GM21576 (cell line): Measurements from ENCODE around the gene FAM47E.

Experiments used
- ATAC-seq: cut with Tn5 transposase; IDR thresholded peaks from one replicate; pipeline ENCODE4 v1.9.1; 2021; ENCODE audit warnings: mild to moderate bottlenecking, moderate library complexity; ENCODE audit not compliant: unreplicated experiment

The FAM47E gene

GRCh38 chr4:76251441-76252270, at the start of gene FAM47E:
Gene FAM47E, plus strand, starts transcription at chr4:76251721. Its CDS starts 26 bp downstream, at chr4:76251747.
- no peak for ATAC-seq

GRCh38 chr4:76203541-76203940, 48.0 kb upstream of the FAM47E start:
- ATAC-seq, result no peak

- ATAC-seq, result no peak
These were observed 46.6 kb upstream of the FAM47E start for GRCh38 chr4:76204936-76205335.

GRCh38 chr4:76205476-76205875, 46.0 kb upstream of the FAM47E start:
- no peak for ATAC-seq

GRCh38 chr4:76206222-76206942, 45.1 kb upstream of the FAM47E start:
- no peak for ATAC-seq

GRCh38 chr4:76207549-76207948, 44.0 kb upstream of the FAM47E start:
- no peak for ATAC-seq

GRCh38 chr4:76208005-76208765, 43.3 kb upstream of the FAM47E start:
- ATAC-seq, result no peak

- no peak for ATAC-seq
These were observed 41.6 kb upstream of the FAM47E start for GRCh38 chr4:76209881-76210280.

GRCh38 chr4:76210452-76210851, 41.1 kb upstream of the FAM47E start:
- ATAC-seq, result no peak

- no peak for ATAC-seq
These were observed 39.5 kb upstream of the FAM47E start for GRCh38 chr4:76211769-76212708.

- ATAC-seq, result no peak
These were observed 38.6 kb upstream of the FAM47E start for GRCh38 chr4:76212851-76213414.

- ATAC-seq, result peak; percentile 74
These were observed 37.9 kb upstream of the FAM47E start, which contains the start of gene SCARB2 for GRCh38 chr4:76213415-76214176. Gene SCARB2, minus strand, starts transcription at chr4:76213824. Its CDS starts 281 bp downstream, at chr4:76213543.

- ATAC-seq, result no peak
These were observed 37.3 kb upstream of the FAM47E start for GRCh38 chr4:76214177-76214675.

- no peak for ATAC-seq
These were observed 36.4 kb upstream of the FAM47E start for GRCh38 chr4:76215077-76215476.

- no peak for ATAC-seq
These were observed 35.0 kb upstream of the FAM47E start for GRCh38 chr4:76216524-76216923.

- ATAC-seq, result no peak
These were observed 34.3 kb upstream of the FAM47E start for GRCh38 chr4:76216975-76217814.

GRCh38 chr4:76219299-76220055, 32.0 kb upstream of the FAM47E start:
- no peak for ATAC-seq
